Keratinocyte (primary cell): ENCODE results near the gene CACNA1E. TPM values are rescaled to one million over a fixed set of nuclear protein-coding genes. Genes with fewer than 3 reads are reported as not detected.

Experiments used
- DNase-seq: peaks from one replicate; pipeline ENCODE4 v3.0.0-alpha.2; 2011; ENCODE audit warnings: low read depth, missing footprints, low spot score
- FAIRE-seq: peaks from 2 replicates; lab custom pipeline; 2011; peaks lifted over from hg19 to GRCh38; lab: Jason Lieb, UNC
- H2AFZ ChIP-seq: 2 replicates; pipeline ENCODE4 v1.6.0; 2012; ENCODE audit warnings: low read length, control low read depth, inconsistent platforms; ENCODE audit not compliant: control insufficient read depth
- H3K27ac ChIP-seq: 2 replicates; pipeline ENCODE4 v1.5.1; 2011; ENCODE audit warnings: low read length; ENCODE audit not compliant: control insufficient read depth, insufficient read depth
- H3K27me3 ChIP-seq: 3 replicates; pipeline ENCODE4 v1.6.0; 2011; ENCODE audit warnings: low read length; ENCODE audit not compliant: control insufficient read depth, insufficient read depth; ENCODE audit errors: extremely low read depth
- H3K36me3 ChIP-seq, 2 experiments: 2 replicates in 1 of 2; 3 replicates in 1 of 2; pipeline ENCODE4 v1.5.1; 2011; ENCODE audit warnings: low read length in 2 of 2, mild to moderate bottlenecking in 1 of 2; ENCODE audit not compliant: control insufficient read depth in 2 of 2, insufficient read depth in 2 of 2; ENCODE audit errors: extremely low read depth in 1 of 2
- H3K4me1 ChIP-seq: 3 replicates; pipeline ENCODE4 v1.5.1; 2011; ENCODE audit warnings: low read length; ENCODE audit not compliant: control insufficient read depth, insufficient read depth; ENCODE audit errors: extremely low read depth
- H3K4me2 ChIP-seq: 3 replicates; pipeline ENCODE4 v1.6.0; 2011; ENCODE audit warnings: low read depth, low read length; ENCODE audit not compliant: control insufficient read depth, insufficient read depth; ENCODE audit errors: extremely low read depth
- H3K4me3 ChIP-seq, 3 experiments: fragments of 200-600 bp in 1 of 3; sonication (generic) in 1 of 3; 2 replicates in 2 of 3; 3 replicates in 1 of 3; pipeline ENCODE4 v1.5.1; 2011 to 2016; ENCODE audit warnings: low read length in 3 of 3, mild to moderate bottlenecking in 3 of 3, control low read depth in 2 of 3, inconsistent platforms in 1 of 3, low read depth in 1 of 3, mixed read lengths in 1 of 3, mixed run types in 1 of 3, moderate library complexity in 1 of 3; ENCODE audit not compliant: control insufficient read depth in 2 of 3, insufficient read depth in 2 of 3; ENCODE audit errors: extremely low read depth in 1 of 3
- H3K79me2 ChIP-seq: 2 replicates; pipeline ENCODE4 v1.6.0; 2012; ENCODE audit warnings: low read length; ENCODE audit not compliant: control insufficient read depth, insufficient read depth
- H3K9ac ChIP-seq: 3 replicates; pipeline ENCODE4 v1.6.0; 2011; ENCODE audit warnings: low read length; ENCODE audit not compliant: control insufficient read depth, insufficient read depth; ENCODE audit errors: extremely low read depth
- H3K9me1 ChIP-seq: 3 replicates; pipeline ENCODE4 v1.6.0; 2011; ENCODE audit warnings: low read length; ENCODE audit not compliant: control insufficient read depth, insufficient read depth; ENCODE audit errors: extremely low read depth
- H3K9me3 ChIP-seq: 2 replicates; pipeline ENCODE4 v1.5.1; 2012; ENCODE audit warnings: low read depth, low read length; ENCODE audit not compliant: control insufficient read depth
- H4K20me1 ChIP-seq: 3 replicates; pipeline ENCODE4 v1.6.0; 2011; ENCODE audit warnings: low read length; ENCODE audit not compliant: control insufficient read depth, insufficient read depth; ENCODE audit errors: extremely low read depth
- CTCF ChIP-seq, 3 experiments: IDR thresholded peaks in 1 of 3; conservative IDR thresholded peaks in 1 of 3; optimal IDR thresholded peaks in 1 of 3; 2 replicates in 2 of 3; 3 replicates in 1 of 3; pipeline versions ENCODE3 to v1.5.1; 2011; ENCODE audit warnings: low read length in 3 of 3, mild to moderate bottlenecking in 3 of 3, moderate library complexity in 2 of 3, control low read depth in 1 of 3, inconsistent platforms in 1 of 3; ENCODE audit not compliant: insufficient read depth in 2 of 3; ENCODE audit errors: extremely low read depth in 1 of 3
- EZH2 ChIP-seq: IDR thresholded peaks from one replicate; pipeline ENCODE4 v1.6.1; 2012; ENCODE audit warnings: inconsistent platforms, mild to moderate bottlenecking, low read length, moderate library complexity
- dilution Hi-C: fragments of 300-500 bp; cut with MboI; formaldehyde crosslinking; loops from one replicate; pipeline ENCODE4 v1.7.0; 2020; ENCODE audit warnings: low sequenced_read_pairs; ENCODE audit not compliant: extremely low pct_ligation_motif_present
- polyA plus RNA-seq, 5 experiments: library from polyadenylated mRNA; depleted of rRNA in 3 of 5; stranded (reverse) in 3 of 5; stranded (forward) in 1 of 5; unstranded in 1 of 5; fragments of >200 nt; gene quantifications; 1 replicate in 1 of 5; 2 replicates in 3 of 5; 3 replicates in 1 of 5; pipeline versions ENCODE4 v1.2.1 to v1.2.3, GENCODE V29; 2011 to 2012; ENCODE audit warnings: missing spikeins in 2 of 5, low read depth in 1 of 5, low replicate concordance in 1 of 5

CACNA1E gene
- polyA plus RNA-seq, 1 donor (not counting 4 experiments of a cell fraction or from before 2014, with no cell fraction given): not detected

GRCh38 chr1:181807251-181807650, 323.9 kb downstream of the CACNA1E start:
- H3K4me2 ChIP-seq: no peak overlapping the region
- H3K36me3 ChIP-seq: no peaks in the 10 kb centered on the region
- no peak for DNase-seq
- no peak overlapping the region for H3K9ac ChIP-seq
- dilution Hi-C loops: no loop called here
- no peaks in the 10 kb centered on the region for H3K9me3 ChIP-seq
- H2AFZ ChIP-seq: no peak overlapping the region
- no peak for FAIRE-seq
- peaks cover 7% of the 10 kb centered on the region for H3K27me3 ChIP-seq
- no peak overlapping the region for H3K4me3 ChIP-seq
- no peaks in the 10 kb centered on the region for H3K9me1 ChIP-seq
- H4K20me1 ChIP-seq: no peaks in the 10 kb centered on the region
- H3K27ac ChIP-seq: no peak overlapping the region
- no peaks in the 10 kb centered on the region for H3K79me2 ChIP-seq
- H3K4me1 ChIP-seq: no peaks in the 10 kb centered on the region
- TF ChIP-seq CTCF (optimal IDR thresholded peaks at IDR 0.05 in 1 of 3, IDR thresholded peaks at IDR 0.05 in 1 of 3, conservative IDR thresholded peaks at IDR 0.05 in 1 of 3; ENCODE audit: extremely low read depth in 1 of 3, insufficient read depth in 2 of 3, low read length in 3 of 3) (no peak), EZH2 (no peak)

- FAIRE-seq (no peak), DNase-seq (no peak)
- no peak overlapping the region for H3K9ac ChIP-seq
- no peak overlapping the region for H2AFZ ChIP-seq
- no peak overlapping the region for H3K4me3 ChIP-seq
- no peaks in the 10 kb centered on the region for H3K9me3 ChIP-seq
- no peaks in the 10 kb centered on the region for H3K79me2 ChIP-seq
- no peak overlapping the region for H3K27ac ChIP-seq
- peaks cover 4% of the 10 kb centered on the region for H3K27me3 ChIP-seq
- no peaks in the 10 kb centered on the region for H3K36me3 ChIP-seq
- no peak for TF ChIP-seq CTCF (optimal IDR thresholded peaks at IDR 0.05 in 1 of 3, IDR thresholded peaks at IDR 0.05 in 1 of 3, conservative IDR thresholded peaks at IDR 0.05 in 1 of 3; ENCODE audit: extremely low read depth in 1 of 3, insufficient read depth in 2 of 3, low read length in 3 of 3)
- no peak for TF ChIP-seq EZH2
- dilution Hi-C loops: no loop called here
- no peak overlapping the region for H3K4me2 ChIP-seq
- H4K20me1 ChIP-seq: no peaks in the 10 kb centered on the region
- no peaks in the 10 kb centered on the region for H3K9me1 ChIP-seq
- no peaks in the 10 kb centered on the region for H3K4me1 ChIP-seq
These were observed 326.8 kb downstream of the CACNA1E start for GRCh38 chr1:181809991-181810545.
